Measurements from ENCODE around the gene ZNF664. TPM values are rescaled to one million over a fixed set of nuclear protein-coding genes. Genes with fewer than 3 reads are reported as not detected.
A peak's percentile ranks its signal among the peaks of the same experiment; 100 is the strongest.

Gene ZNF664
- 58.3 and 64.7 TPM in 2 replicates for polyA plus RNA-seq (2013)

- peaks cover 10% of the 10 kb centered on the region in 2 experiments for H3K36me3 ChIP-seq (ENCODE audit: control insufficient read depth in 1 of 2, insufficient read depth in 2 of 2, low read length in 2 of 2)
- no peaks in the 10 kb centered on the region for H3K9me3 ChIP-seq (ENCODE audit: insufficient read depth, low read depth, low read length)
- no CpG with 5 or more reads among the region's 138 CpGs for WGBS (ENCODE audit: extremely low coverage, insufficient coverage, insufficient read length)
- no peaks in the 10 kb centered on the region for H3K27me3 ChIP-seq (ENCODE audit: insufficient read depth, low read length)
- H3K4me2 ChIP-seq (ENCODE audit: low read length): peak within 1 kb of the TSS; percentile 93
- DNase-seq: peak; percentile 88 to 92
- H2BK12ac ChIP-seq (ENCODE audit: low read length): peak within 1 kb of the TSS; percentile 52
- H3K27ac ChIP-seq (ENCODE audit: low read depth, low read length): peak within 1 kb of the TSS; percentile 89
- peaks cover 10% of the 10 kb centered on the region for H3K79me1 ChIP-seq (ENCODE audit: low read length)
- peak within 1 kb of the TSS; percentile 87 for H3K14ac ChIP-seq (ENCODE audit: low read length)
- peak within 1 kb of the TSS; percentile 94 for H3K18ac ChIP-seq (ENCODE audit: low read length)
- H3K79me2 ChIP-seq (ENCODE audit: control insufficient read depth, insufficient read depth, low read length, poor library complexity): peaks cover 10% of the 10 kb centered on the region
- H3K23ac ChIP-seq (ENCODE audit: low read length): no peak within 1 kb of the TSS
- peak within 1 kb of the TSS; percentile 94 for H2BK120ac ChIP-seq (ENCODE audit: insufficient read depth, low read length, poor library complexity)
- H3K9ac ChIP-seq (ENCODE audit: low read length): peak within 1 kb of the TSS; percentile 87
- peak within 1 kb of the TSS; percentile 80 for H2AK5ac ChIP-seq (ENCODE audit: low read length)
- peak within 1 kb of the TSS; percentile 80 for H4K8ac ChIP-seq (ENCODE audit: low read depth, low read length)
- peak within 1 kb of the TSS; percentile 85 for H3K4me3 ChIP-seq (ENCODE audit: low read depth, low read length)
- peak within 1 kb of the TSS; percentile 96 for H2AFZ ChIP-seq (ENCODE audit: insufficient read depth, low read length, poor library complexity)
- H3K4ac ChIP-seq (ENCODE audit: low read depth, low read length): peak within 1 kb of the TSS; percentile 95
- peak within 1 kb of the TSS; percentile 95 for H2BK5ac ChIP-seq (ENCODE audit: low read depth, low read length, poor library complexity)
- H4K12ac ChIP-seq (ENCODE audit: low read depth, low read length): peak within 1 kb of the TSS; percentile 84
- H3K4me1 ChIP-seq (ENCODE audit: control insufficient read depth in 1 of 2, insufficient read depth in 2 of 2, low read length in 2 of 2): no peaks in the 10 kb centered on the region
- H4K91ac ChIP-seq (ENCODE audit: low read depth, low read length): peak within 1 kb of the TSS; percentile 96
These were observed at the start of gene ZNF664, which contains the start of gene CCDC92 for GRCh38 chr12:123972457-123973401. ZNF664 (plus strand) TSS chr12:123973215; CDS start chr12:124012145, 38,930 bp downstream. CCDC92 (minus strand) TSS chr12:123972831; CDS start chr12:123944305, 28,526 bp downstream.

GRCh38 chr12:123923927-123924326 is 49.1 kb upstream of the ZNF664 start:
- no peak overlapping the region for H3K4ac ChIP-seq (ENCODE audit: low read depth, low read length)
- peaks cover 2 to 9% of the 10 kb centered on the region in 2 experiments for H3K4me1 ChIP-seq (ENCODE audit: control insufficient read depth in 1 of 2, insufficient read depth in 2 of 2, low read length in 2 of 2)
- H2BK120ac ChIP-seq (ENCODE audit: insufficient read depth, low read length, poor library complexity): no peak overlapping the region
- H3K23ac ChIP-seq (ENCODE audit: low read length): no peak overlapping the region
- peak overlapping the region; percentile 18 for H2BK5ac ChIP-seq (ENCODE audit: low read depth, low read length, poor library complexity)
- H3K36me3 ChIP-seq (ENCODE audit: control insufficient read depth in 1 of 2, insufficient read depth in 2 of 2, low read length in 2 of 2): no peaks in the 10 kb centered on the region
- no peaks in the 10 kb centered on the region for H3K79me2 ChIP-seq (ENCODE audit: control insufficient read depth, insufficient read depth, low read length, poor library complexity)
- H2AFZ ChIP-seq (ENCODE audit: insufficient read depth, low read length, poor library complexity): no peak overlapping the region
- no peak overlapping the region for H3K4me2 ChIP-seq (ENCODE audit: low read length)
- H2BK12ac ChIP-seq (ENCODE audit: low read length): no peak overlapping the region
- peak overlapping the region; percentile 47 for H4K8ac ChIP-seq (ENCODE audit: low read depth, low read length)
- no CpG with 5 or more reads among the region's 7 CpGs for WGBS (ENCODE audit: extremely low coverage, insufficient coverage, insufficient read length)
- peak overlapping the region; percentile 39 for H3K27ac ChIP-seq (ENCODE audit: low read depth, low read length)
- H3K4me3 ChIP-seq (ENCODE audit: low read depth, low read length): no peak overlapping the region
- H3K9ac ChIP-seq (ENCODE audit: low read length): no peak overlapping the region
- H4K12ac ChIP-seq (ENCODE audit: low read depth, low read length): no peak overlapping the region
- peaks cover 2% of the 10 kb centered on the region for H3K79me1 ChIP-seq (ENCODE audit: low read length)
- H3K18ac ChIP-seq (ENCODE audit: low read length): no peak overlapping the region
- H4K91ac ChIP-seq (ENCODE audit: low read depth, low read length): no peak overlapping the region
- H2AK5ac ChIP-seq (ENCODE audit: low read length): no peak overlapping the region
- no peak overlapping the region for H3K14ac ChIP-seq (ENCODE audit: low read length)
- DNase-seq: no peak
- H3K9me3 ChIP-seq (ENCODE audit: insufficient read depth, low read depth, low read length): peaks cover 2% of the 10 kb centered on the region
- H3K27me3 ChIP-seq (ENCODE audit: insufficient read depth, low read length): no peaks in the 10 kb centered on the region

- peak overlapping the region; percentile 67 for H4K91ac ChIP-seq (ENCODE audit: low read depth, low read length)
- H2AK5ac ChIP-seq (ENCODE audit: low read length): no peak overlapping the region
- H3K27ac ChIP-seq (ENCODE audit: low read depth, low read length): no peak overlapping the region
- H3K4me3 ChIP-seq (ENCODE audit: low read depth, low read length): no peak overlapping the region
- no peak overlapping the region for H4K12ac ChIP-seq (ENCODE audit: low read depth, low read length)
- H2BK5ac ChIP-seq (ENCODE audit: low read depth, low read length, poor library complexity): peak overlapping the region; percentile 18
- H2BK120ac ChIP-seq (ENCODE audit: insufficient read depth, low read length, poor library complexity): no peak overlapping the region
- H3K18ac ChIP-seq (ENCODE audit: low read length): no peak overlapping the region
- H3K4ac ChIP-seq (ENCODE audit: low read depth, low read length): peak overlapping the region; percentile 21
- H2BK12ac ChIP-seq (ENCODE audit: low read length): peak overlapping the region; percentile 4
- no peaks in the 10 kb centered on the region for H3K79me2 ChIP-seq (ENCODE audit: control insufficient read depth, insufficient read depth, low read length, poor library complexity)
- no peak for DNase-seq
- no peak overlapping the region for H3K4me2 ChIP-seq (ENCODE audit: low read length)
- no peak overlapping the region for H3K23ac ChIP-seq (ENCODE audit: low read length)
- H3K27me3 ChIP-seq (ENCODE audit: insufficient read depth, low read length): no peaks in the 10 kb centered on the region
- peaks cover 2 to 9% of the 10 kb centered on the region in 2 experiments for H3K4me1 ChIP-seq (ENCODE audit: control insufficient read depth in 1 of 2, insufficient read depth in 2 of 2, low read length in 2 of 2)
- H4K8ac ChIP-seq (ENCODE audit: low read depth, low read length): no peak overlapping the region
- H3K79me1 ChIP-seq (ENCODE audit: low read length): peaks cover 2% of the 10 kb centered on the region
- H3K9ac ChIP-seq (ENCODE audit: low read length): no peak overlapping the region
- no peaks in the 10 kb centered on the region for H3K36me3 ChIP-seq (ENCODE audit: control insufficient read depth in 1 of 2, insufficient read depth in 2 of 2, low read length in 2 of 2)
- no peak overlapping the region for H2AFZ ChIP-seq (ENCODE audit: insufficient read depth, low read length, poor library complexity)
- WGBS (ENCODE audit: extremely low coverage, insufficient coverage, insufficient read length): no CpG with 5 or more reads among the region's 4 CpGs
- H3K14ac ChIP-seq (ENCODE audit: low read length): no peak overlapping the region
- H3K9me3 ChIP-seq (ENCODE audit: insufficient read depth, low read depth, low read length): peaks cover 3% of the 10 kb centered on the region
These were observed 48.5 kb upstream of the ZNF664 start for GRCh38 chr12:123924539-123924938.

DNA sequence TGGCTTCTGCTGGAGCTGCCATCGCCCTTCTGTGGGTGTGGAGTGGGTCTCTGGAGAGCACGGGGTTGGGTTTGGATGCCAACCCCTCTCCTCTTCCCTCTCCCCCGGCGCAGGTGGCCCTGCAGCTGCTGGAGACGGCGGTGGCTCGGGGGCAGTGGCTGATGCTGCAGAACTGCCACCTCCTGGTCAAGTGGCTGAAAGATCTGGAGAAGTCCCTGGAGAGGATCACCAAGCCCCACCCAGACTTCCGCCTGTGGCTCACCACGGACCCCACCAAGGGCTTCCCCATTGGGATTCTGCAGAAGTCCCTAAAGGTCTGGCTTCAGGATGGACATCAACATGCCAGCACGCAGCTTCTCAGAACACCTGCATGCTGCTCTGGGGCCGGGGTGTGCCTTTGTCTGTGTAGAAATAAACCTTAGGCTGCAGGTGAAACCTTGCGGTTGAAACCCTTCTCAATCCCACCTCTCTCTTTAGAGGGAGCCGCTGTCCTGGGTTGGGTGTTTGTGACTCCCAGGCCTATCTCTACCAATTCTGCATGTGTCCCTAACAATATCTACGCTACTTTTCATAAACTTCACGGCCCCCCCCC is 44.6 kb upstream of the ZNF664 start:
- Histone ChIP-seq H2AFZ (ENCODE audit: insufficient read depth, low read length, poor library complexity) (no peak overlapping the region), H3K27ac (ENCODE audit: low read depth, low read length) (no peak overlapping the region), H3K4ac (ENCODE audit: low read depth, low read length) (no peak overlapping the region), H3K27me3 (ENCODE audit: insufficient read depth, low read length) (no peaks in the 10 kb centered on the region), H3K4me3 (ENCODE audit: low read depth, low read length) (no peak overlapping the region), H3K79me1 (ENCODE audit: low read length) (peaks cover under 1% of the 10 kb centered on the region), H3K79me2 (ENCODE audit: control insufficient read depth, insufficient read depth, low read length, poor library complexity) (no peaks in the 10 kb centered on the region), H4K8ac (ENCODE audit: low read depth, low read length) (no peak overlapping the region), H2AK5ac (ENCODE audit: low read length) (no peak overlapping the region), H2BK5ac (ENCODE audit: low read depth, low read length, poor library complexity) (no peak overlapping the region), H3K18ac (ENCODE audit: low read length) (no peak overlapping the region), H4K91ac (ENCODE audit: low read depth, low read length) (no peak overlapping the region), H3K14ac (ENCODE audit: low read length) (no peak overlapping the region), H3K4me2 (ENCODE audit: low read length) (no peak overlapping the region), H3K4me1 (ENCODE audit: control insufficient read depth in 1 of 2, insufficient read depth in 2 of 2, low read length in 2 of 2) (peaks cover 0 to 7% of the 10 kb centered on the region in 2 experiments), H3K23ac (ENCODE audit: low read length) (no peak overlapping the region), H2BK120ac (ENCODE audit: insufficient read depth, low read length, poor library complexity) (no peak overlapping the region), H3K9ac (ENCODE audit: low read length) (no peak overlapping the region), H4K12ac (ENCODE audit: low read depth, low read length) (no peak overlapping the region), H2BK12ac (ENCODE audit: low read length) (no peak overlapping the region), H3K9me3 (ENCODE audit: insufficient read depth, low read depth, low read length) (peaks cover 8% of the 10 kb centered on the region), H3K36me3 (ENCODE audit: control insufficient read depth in 1 of 2, insufficient read depth in 2 of 2, low read length in 2 of 2) (no peaks in the 10 kb centered on the region)
- no peak for DNase-seq
- WGBS (ENCODE audit: extremely low coverage, insufficient coverage, insufficient read length): no CpG with 5 or more reads among the region's 15 CpGs
